ENCODE results near the gene NDP.
"Not testable (repeated sequence)": the region's sequence is repeated elsewhere in the genome, so short reads cannot be mapped to it uniquely, and the experiment has no call there.

NDP gene

DNA sequence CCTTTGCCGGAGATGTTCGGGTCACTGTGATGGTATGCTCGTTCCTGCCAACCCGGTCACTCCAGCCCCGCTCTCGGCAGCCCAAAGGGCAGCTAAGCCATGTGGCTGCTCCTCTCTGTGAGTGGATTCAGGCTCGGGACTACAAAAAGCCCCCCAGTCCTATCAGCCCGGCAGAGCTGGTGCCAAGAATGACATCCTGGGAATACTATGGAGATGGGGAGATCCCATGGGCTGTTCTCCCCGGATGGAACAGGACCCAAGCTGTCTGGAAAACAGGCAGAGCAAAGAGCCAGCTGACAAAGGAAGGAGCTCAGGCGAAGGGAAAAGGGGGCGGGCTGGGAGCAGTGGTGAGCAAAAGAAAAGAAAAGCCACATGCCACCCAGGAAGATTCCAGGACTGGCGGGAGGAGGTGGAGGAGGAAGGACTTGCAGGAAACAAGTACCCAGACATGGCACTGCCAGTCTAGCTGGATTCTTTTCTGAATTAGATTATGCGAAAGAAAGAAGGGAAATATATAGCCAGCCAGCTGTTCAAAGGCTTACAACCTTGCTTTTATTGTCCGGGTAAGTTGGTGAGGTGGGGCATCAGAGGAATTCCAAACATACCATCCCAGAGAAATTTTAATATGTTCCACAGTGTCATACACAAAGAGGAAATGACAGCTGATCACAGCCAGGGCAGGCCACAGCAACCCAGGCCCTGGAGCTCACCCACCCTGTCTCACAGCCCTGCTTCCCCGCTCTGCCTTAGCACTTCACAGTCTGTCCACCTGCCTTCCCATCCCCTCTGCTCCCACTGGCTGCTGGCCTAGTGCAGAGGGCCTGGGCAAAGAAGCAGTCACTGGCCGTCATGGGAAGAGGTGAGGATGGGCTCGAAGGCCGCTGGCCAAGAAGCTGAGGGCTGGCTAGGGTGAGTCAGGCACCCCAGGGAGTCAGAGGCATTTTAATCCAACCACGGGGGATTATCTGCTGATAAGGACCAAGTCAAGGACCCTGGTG lies 3.4 kb downstream of the NDP start:
- DNase-seq, result no peak

DNA sequence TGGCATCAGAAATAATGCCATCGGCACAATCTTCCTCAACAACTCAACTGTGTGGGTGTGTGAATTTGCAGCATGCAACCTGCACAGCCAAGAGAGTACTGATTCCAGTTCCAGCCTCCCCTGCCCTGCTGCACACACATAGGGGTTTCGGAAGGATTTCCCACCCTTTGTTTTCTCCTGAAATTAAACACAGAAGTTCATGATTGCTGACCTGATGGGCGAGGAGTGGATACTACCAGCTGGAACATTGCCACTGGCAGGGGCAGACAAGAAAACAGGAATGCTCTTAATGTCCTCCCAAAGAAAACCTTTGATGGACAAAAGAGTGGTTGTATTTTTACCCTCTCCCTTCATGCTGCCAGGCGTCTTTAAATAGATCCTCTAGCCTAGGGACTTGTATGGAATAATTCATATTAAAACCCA lies 4.8 kb downstream of the NDP start:
- no peak for DNase-seq

DNA sequence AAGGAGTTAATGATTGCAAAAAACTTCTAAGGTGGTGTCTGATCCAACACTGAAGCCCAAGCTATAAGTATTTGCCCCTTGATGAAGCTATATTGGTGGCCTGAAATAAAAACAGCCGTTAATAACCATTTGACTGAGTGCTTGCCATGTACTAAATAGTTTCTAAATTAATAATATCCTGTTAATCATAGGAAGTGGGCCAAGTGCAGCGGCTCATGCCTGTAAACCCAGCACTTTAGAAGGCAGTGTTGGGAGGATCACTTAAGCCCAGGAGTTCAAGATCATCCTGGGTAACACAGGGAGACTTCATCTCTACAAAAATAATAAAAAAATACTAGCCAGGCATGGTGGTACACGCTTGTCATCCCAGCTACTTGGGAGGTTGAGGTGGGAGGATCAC lies 8.3 kb downstream of the NDP start:
- DNase-seq, result no peak

DNA sequence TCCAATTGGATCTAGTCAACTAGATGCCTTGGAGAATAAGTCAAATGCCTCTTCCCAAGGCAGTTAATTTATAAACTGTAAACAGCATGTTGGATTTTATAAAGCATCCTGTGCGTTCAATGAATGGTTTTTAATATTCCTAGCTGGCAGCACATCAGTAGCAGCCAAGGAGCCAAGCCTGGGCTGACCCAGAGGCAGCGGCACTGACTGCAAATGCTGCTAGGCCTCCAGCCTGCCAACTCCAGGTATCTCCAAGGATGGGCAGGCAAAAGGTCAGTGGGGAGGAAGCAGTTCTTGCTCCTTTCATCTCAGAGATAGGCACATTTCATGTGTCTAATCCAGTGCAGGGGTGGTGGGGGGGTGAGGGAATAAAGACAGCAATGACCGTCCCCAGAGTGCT lies 9.5 kb downstream of the NDP start:
- DNase-seq, result no peak

DNA sequence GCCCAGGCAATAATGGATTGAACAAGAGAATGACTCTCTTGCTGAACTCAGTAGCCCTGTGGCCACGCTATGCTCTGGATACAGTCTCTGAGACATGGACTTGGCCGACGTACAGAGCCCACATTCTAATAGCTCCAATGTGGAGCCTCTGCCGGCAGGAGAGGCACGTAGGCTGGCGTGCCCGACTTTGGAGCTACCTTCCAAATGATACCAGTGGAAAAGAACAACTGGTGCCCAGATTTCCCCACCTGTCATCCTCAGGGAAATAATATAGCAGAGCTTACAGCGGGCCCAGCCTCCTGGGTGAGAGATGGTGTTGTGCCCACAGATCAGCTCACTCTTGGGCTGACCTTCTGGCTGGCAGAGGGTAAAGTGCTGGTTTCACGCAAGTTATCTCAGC lies 10.6 kb downstream of the NDP start:
- no peak for DNase-seq

DNA sequence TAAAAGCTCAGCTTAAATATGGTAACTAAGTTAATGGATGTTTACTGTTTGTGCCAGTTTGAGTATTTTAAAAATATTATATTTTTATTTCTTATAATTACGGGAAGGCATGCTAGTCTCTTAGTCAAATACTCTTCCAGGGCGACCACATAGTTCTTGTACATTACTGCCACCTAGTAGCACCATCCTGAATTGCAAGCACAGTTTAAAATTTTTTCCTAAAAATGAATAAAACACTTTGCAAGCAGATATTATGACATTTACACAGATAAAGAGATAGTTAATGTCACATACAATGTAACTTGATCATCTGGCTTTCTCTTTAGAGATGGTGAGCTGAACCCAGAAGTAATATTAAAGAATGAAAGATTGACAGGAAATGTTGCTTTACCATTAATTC lies 11.5 kb downstream of the NDP start:
- DNase-seq, result no peak

DNA sequence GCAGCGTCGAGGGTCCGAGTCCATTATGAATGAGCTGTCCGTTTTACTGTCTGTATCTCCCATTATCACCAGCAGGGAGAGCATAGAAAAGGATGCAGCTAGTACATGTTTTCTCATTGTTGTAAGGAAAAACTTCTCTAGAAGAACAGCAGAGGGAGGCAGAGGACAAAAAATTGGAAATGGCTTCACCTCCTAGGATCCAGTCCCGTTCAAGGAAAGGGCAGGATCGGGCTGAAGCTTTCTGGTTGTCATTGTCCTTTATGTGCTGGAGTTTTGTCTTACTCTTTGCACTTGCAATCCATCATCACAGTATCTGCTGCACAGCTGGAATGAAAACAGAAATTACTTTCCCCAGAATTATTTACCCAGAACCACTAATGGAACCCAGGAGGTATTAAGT lies 14.7 kb downstream of the NDP start:
- DNase-seq, result no peak

DNA sequence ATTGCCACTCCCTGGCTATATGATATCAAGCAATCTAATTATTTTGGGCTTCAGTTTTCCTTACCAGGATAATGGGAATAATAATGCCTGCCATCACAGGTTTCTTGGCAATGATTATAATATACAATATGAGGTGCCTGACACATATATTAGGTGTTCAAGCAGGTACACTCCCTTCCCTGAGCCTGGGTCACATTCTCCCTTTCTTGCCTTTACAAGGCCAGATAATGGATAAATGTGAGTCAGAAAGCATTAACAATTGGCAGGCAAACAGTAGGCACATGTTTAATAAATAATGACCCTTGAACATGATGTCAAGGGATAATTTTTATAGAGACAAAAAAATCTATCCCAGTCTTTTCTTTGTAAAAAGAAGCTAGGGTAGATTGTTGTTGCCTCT lies 17.2 kb downstream of the NDP start:
- no peak for DNase-seq

DNA sequence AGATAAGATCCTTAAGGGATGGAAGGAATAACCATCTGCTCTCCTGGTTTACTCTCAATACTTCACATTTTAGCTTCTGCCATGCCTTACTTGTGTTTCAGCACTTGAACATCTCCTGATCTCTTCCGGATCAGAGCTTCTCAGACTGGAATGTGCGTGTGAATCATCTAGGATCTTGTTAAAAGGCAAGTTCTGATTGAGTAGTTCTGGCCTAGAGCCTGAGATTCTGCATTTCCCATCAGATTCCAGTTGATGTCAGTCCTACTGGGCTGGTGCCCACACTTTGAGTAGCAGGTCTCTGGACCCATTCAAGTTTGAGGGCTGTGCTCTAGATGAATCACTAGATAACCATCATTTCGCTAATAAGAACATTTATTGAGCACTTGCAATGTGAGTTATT lies 20.0 kb downstream of the NDP start:
- DNase-seq, result no peak

DNA sequence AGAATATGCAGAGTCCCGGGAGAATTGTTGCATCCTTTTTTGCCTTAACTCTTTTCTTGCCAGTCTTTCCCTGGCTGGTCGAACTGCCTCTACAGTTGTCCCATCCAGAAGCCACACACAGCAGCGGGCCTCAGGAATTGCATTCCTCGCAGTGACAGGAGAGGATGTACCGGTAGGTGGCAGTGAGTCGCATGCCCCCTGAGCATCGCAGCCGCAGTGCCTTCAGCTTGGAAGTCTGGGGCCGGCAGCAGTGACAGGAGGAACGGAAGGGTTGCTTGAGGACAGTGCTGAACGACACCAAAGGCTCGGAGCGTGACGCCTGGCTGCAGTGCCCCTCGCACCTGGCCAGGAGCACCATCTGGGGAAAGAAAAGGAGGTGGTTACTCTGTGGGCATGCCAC lies 23.5 kb downstream of the NDP start:
- no peak for DNase-seq

DNA sequence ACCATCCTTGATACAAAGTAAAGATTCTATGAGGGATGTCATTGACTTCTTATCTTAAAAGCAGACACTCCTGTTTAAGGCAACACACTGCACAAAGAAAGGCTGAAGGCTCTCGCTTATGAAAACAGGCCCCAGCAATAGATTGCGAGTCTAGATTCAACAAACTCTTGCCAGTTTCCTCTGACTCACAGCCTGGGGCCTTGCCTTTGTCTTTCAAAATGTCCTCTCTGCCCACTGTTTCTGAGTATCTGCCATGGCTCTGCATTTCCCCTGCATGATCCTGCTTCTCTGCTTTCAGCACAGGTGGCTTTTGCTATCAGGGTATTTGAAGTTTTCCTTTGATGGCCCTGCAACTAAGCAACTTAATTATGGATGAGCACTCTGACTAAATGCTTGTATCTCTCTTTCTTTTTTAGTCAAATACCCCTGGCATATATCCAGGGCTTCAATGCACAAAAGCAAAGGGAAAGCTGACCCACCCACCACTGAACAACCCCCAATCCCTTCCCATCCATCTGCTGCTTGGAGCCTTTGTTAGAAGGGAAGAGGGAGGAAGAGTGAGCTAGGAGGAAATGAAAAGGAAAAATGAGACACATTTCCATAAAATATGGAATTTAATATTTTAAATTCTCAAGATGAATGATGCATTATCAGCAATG lies 32.2 kb downstream of the NDP start:
- DNase-seq, result no peak

DNA sequence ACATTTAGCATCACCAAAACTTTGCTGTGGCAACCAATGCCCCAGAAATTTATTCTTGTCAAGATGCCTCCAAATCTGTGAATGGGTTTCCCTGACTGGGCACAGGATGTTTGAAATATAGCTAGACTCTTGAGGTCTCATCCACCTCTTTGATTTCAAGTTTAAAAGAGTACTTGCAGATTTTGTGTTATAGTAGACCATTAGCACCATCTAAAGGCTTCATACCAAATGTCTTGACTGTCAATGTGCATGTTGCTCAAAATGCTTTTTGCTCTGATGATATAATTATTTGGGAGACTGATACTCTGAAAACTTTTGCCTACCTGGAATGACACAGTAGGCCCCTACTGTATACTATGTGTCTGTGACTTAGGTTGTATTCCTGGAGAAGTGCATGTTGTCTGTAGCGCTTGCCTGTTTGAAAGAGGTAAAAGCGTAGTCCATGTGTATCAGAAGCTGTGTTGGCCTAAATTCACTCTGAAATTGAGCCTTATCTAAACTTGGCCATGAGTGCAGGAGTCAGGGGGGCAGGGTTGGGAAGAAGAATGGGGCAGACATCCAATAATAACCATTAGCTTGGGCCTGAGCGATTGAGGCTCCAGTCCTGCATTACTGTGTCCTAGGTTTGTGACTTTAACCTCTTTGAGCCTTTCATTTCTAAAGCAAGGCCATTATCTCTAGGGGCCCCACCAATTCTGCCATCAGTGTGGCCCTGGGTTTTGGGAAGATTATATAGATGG lies 33.8 kb downstream of the NDP start:
- DNase-seq, result no peak

DNA sequence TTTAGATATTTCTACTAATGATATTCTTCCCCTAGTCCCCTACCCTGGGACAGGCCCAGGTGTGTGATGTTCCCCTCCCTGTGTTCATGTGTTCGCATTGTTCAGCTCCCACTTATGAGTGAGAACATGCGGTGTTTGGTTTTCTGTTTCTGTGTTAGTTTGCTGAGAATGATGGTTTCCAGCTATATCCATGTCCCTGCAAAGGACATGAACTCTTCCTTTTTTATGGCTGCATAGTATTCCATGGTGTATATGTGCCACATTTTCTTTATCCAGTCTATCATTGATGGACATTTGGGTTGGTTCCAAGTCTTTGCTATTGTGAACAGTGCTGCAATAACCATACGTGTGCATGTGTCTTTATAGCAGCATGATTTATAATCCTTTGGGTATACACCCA lies 51.2 kb downstream of the NDP start:
- DNase-seq, result not testable (repeated sequence)

DNA sequence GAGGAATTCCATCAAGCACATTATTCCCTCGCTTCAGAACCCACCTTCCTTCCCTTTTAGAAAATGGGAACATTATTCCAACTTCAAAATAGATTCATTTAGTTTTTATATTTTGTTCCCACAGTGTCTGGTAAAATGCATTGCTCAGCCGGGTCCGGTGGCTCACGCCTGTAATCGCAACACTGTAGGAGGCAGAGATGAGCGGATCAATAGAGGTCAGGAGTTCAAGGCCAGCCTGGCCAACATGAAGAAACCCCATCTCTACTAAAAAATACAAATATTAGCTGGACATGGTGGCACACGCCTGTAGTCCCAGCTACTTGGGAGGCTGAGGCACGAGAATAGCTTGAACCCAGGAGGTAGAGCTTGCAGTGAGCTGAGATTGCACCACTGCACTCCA lies 62.4 kb downstream of the NDP start:
- not testable (repeated sequence) for DNase-seq

DNA sequence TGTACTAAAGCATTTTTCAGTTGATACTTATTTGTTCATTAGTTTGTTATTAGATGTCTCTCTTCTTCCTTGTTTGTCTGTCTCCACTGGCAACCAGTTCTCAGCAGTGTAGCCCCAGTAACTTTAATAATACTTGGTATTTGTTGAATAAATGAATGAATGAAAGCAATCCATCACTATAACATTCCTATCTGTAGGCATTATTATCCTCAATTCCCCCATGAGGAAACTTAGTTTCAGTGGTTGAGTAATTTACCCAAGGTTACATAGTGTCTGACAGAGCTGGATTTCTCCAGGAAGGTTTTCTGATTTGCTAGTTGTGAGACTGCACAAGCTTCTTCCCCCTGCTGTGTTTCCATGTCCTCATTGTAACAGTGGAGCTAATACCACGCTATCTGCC lies 63.2 kb downstream of the NDP start:
- DNase-seq, result no peak

DNA sequence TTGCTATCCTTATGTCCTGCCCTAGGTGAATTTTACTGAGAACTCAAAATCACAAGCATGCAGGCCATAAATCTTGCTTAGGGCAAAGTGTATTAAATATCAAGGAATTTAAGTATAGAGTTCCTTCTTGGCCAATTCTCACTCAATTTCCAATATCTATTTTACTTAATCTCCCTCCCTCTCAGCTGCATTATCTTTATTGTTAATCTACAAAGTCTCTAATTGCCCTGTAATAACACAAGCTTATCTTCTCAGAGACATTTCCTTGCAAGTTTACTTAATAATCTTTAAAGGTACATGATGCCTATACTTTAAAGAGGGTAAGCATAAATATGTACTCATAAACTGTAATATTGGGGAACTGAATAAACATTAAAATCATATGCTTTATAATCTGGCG lies 64.0 kb downstream of the NDP start:
- no peak for DNase-seq

DNA sequence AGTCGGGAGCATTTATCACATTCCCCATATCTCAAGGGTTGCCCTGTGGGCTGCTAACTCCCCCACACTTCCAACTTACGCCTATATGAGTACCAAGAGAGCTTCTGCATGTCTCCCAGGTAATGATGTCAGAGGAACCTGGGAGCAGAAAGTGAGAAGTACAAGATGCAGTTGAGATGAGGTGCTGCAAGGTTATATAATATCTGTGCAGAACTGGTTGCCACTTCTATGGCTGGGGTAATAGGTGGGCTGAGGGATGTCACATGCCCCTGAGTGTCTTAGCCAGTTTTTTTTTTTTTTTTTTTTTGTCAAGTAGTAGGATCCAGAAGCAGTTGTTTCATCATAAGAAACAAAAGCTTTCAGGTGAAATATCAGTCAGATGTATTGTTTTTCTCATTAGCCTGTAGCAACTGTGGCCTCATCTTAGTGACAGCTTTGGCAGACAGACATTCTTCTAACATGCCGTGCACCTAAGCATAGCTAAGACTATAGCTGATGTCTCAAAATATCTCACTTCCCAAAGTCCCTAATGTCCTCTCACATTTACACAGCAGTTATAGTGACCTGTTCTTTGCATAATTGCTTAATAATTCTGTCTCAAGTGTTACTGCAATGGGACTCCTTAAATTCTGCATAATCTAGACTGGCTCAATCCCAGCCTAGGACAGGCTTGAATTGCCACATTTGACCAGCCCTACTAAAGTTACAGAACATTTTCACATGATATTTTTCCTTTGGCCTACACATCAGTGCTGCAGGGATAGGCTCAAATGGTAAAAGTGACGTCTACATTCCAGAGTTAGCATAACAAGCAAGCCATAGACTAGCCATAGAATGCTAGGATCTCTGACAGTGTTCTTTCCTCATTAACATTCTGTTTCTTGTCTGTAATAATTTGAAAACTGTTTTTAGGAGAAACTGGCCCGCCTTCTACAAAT lies 73.0 kb downstream of the NDP start:
- no peak for DNase-seq
